Ramos (cell line): ENCODE measurements around the gene CXXC4.

Experiments used
- in situ Hi-C: fragments of 300-500 bp; cut with MboI; formaldehyde crosslinking; loops from one replicate; pipeline ENCODE4 v1.14.3; 2022; ENCODE audit warnings: low sequenced_read_pairs; ENCODE audit not compliant: unreplicated experiment

Gene CXXC4

GRCh38 chr4:104424989-104425388, 69.7 kb downstream of the CXXC4 start:
- in situ Hi-C loops = no loop called here

GRCh38 chr4:104424475-104424941, 70.2 kb downstream of the CXXC4 start:
- in situ Hi-C loops = no loop called here

- in situ Hi-C loops = no loop called here
These were observed 73.1 kb downstream of the CXXC4 start for GRCh38 chr4:104421566-104421965.

GRCh38 chr4:104420766-104421165, 73.9 kb downstream of the CXXC4 start:
- in situ Hi-C loops = no loop called here
